Measurements from ENCODE around the gene SMAD3. TPM values are rescaled to one million over a fixed set of nuclear protein-coding genes. Genes with fewer than 3 reads are reported as not detected.

The SMAD3 gene
- total and polyA plus RNA-seq, 2 of the 8 experiments (the other 6 are each of a cell fraction or from before 2014, with no cell fraction given): 10.1 to 12.4 TPM

DNA sequence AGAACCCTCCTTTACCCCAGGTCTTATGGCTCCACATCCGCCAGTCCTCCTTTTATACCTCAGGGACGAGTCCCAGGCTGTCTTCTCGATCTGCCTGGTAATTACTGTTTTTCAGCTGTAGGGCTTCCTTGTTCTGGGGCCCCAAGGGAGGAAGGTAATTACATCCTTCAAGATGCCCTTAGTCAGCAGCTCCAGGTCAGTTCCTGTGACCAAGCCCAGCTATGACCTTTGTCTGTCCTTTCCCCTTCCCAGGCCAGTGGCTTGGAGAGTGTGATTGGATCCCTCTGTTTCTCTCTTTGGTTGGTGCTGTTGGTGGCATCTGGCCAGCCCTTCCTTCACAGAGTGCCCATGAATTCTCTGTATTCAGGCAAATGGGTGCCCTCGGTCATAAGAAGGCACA, 96.5 kb downstream of the SMAD3 start (continued):
- TF ChIP-seq CTBP2 (IDR thresholded peaks at IDR 0.05; ENCODE audit: borderline replicate concordance, insufficient read depth, insufficient read length, low read length): no peak
- no peak for TF ChIP-seq RAD21 (IDR thresholded peaks at IDR 0.05 in 1 of 2, conservative IDR thresholded peaks at IDR 0.05 in 1 of 2; ENCODE audit: low read depth in 2 of 2, low read length in 2 of 2)
- TF ChIP-seq TEAD4 (IDR thresholded peaks at IDR 0.05; ENCODE audit: low read depth, low read length): no peak
- no peak for TF ChIP-seq MAFK (IDR thresholded peaks at IDR 0.05; ENCODE audit: low read depth, low read length)
- no peak for TF ChIP-seq KDM1A (IDR thresholded peaks at IDR 0.05; ENCODE audit: borderline replicate concordance, low read length)

Measured in H1 (cell line).